ENCODE measurements around the gene HIVEP1. TPM values are rescaled to one million over a fixed set of nuclear protein-coding genes. Genes with fewer than 3 reads are reported as not detected.

HIVEP1 gene
- total and polyA plus RNA-seq, 5 donors from 2014 or later: 3.9 to 96.4 (median 7.2) TPM

- Mint-ChIP-seq H3K27me3 (no peaks in the 10 kb centered on the region), H3K9me3 (peaks cover 0 to 20% (median 6%) of the 10 kb centered on the region in 7 donors), H3K4me3 (no peak overlapping the region), H3K4me1 (peaks cover 59 to 70% (median 65%) of the 10 kb centered on the region in 4 donors), H3K27ac (no peak overlapping the region), H3K36me3 (peaks cover 49% of the 10 kb centered on the region)
- Histone ChIP-seq H3K4me3 (ENCODE audit: low read depth, low read length) (no peak overlapping the region), H3K27me3 (ENCODE audit: control insufficient read depth, insufficient read depth, low read length) (no peaks in the 10 kb centered on the region), H3K36me3 (ENCODE audit: control insufficient read depth, insufficient read depth, low read length) (peaks cover 9% of the 10 kb centered on the region), H3K27ac (ENCODE audit: insufficient read depth, low read length, poor library complexity, severe bottlenecking) (no peak overlapping the region), H3K9me3 (ENCODE audit: control insufficient read depth in 2 of 2, low read length in 2 of 2) (peaks cover 15 to 17% of the 10 kb centered on the region in 2 experiments), H3K4me1 (ENCODE audit: control insufficient read depth, insufficient read depth, low read length, poor library complexity, severe bottlenecking) (peaks cover 17% of the 10 kb centered on the region)
- DNase-seq (no peak), ATAC-seq (ENCODE audit: low read depth in 2 of 2) (no peak)
These were observed 18.0 kb downstream of the HIVEP1 start for GRCh38 chr6:12029979-12030737.

GRCh38 chr6:12030993-12031550, 19.0 kb downstream of the HIVEP1 start:
- H3K4me3 ChIP-seq (ENCODE audit: low read depth, low read length): no peak overlapping the region
- H3K4me1 ChIP-seq (ENCODE audit: control insufficient read depth, insufficient read depth, low read length, poor library complexity, severe bottlenecking): peaks cover 12% of the 10 kb centered on the region
- Mint-ChIP-seq H3K36me3 (peaks cover 48% of the 10 kb centered on the region), H3K4me3 (peak overlapping the region in 1 of 4 donors; percentile 24), H3K27me3 (no peaks in the 10 kb centered on the region), H3K27ac (peak overlapping the region in 1 of 3 donors; percentile 33), H3K9me3 (peaks cover 0 to 20% (median 6%) of the 10 kb centered on the region in 7 donors), H3K4me1 (peaks cover 53 to 67% (median 66%) of the 10 kb centered on the region in 4 donors)
- H3K9me3 ChIP-seq (ENCODE audit: control insufficient read depth in 2 of 2, low read length in 2 of 2): peaks cover 15 to 17% of the 10 kb centered on the region in 2 experiments
- H3K27me3 ChIP-seq (ENCODE audit: control insufficient read depth, insufficient read depth, low read length): no peaks in the 10 kb centered on the region
- DNase-seq (no peak), ATAC-seq (ENCODE audit: low read depth in 2 of 2) (no peak)
- H3K36me3 ChIP-seq (ENCODE audit: control insufficient read depth, insufficient read depth, low read length): peaks cover 9% of the 10 kb centered on the region
- no peak overlapping the region for H3K27ac ChIP-seq (ENCODE audit: insufficient read depth, low read length, poor library complexity, severe bottlenecking)

GRCh38 chr6:12032783-12033573, 20.9 kb downstream of the HIVEP1 start:
- no peak for ATAC-seq (ENCODE audit: low read depth in 2 of 2)

GRCh38 chr6:12033770-12034169, 21.7 kb downstream of the HIVEP1 start:
- H3K4me1 Mint-ChIP-seq: peaks cover 37 to 71% (median 68%) of the 10 kb centered on the region in 4 donors
- H3K27ac Mint-ChIP-seq: peak overlapping the region in 1 of 3 donors; percentile 60
- Histone ChIP-seq H3K27me3 (ENCODE audit: control insufficient read depth, insufficient read depth, low read length) (no peaks in the 10 kb centered on the region), H3K9me3 (ENCODE audit: control insufficient read depth in 2 of 2, low read length in 2 of 2) (peaks cover 13 to 17% of the 10 kb centered on the region in 2 experiments), H3K36me3 (ENCODE audit: control insufficient read depth, insufficient read depth, low read length) (peaks cover 5% of the 10 kb centered on the region), H3K4me1 (ENCODE audit: control insufficient read depth, insufficient read depth, low read length, poor library complexity, severe bottlenecking) (peaks cover 21% of the 10 kb centered on the region), H3K4me3 (ENCODE audit: low read depth, low read length) (no peak overlapping the region), H3K27ac (ENCODE audit: insufficient read depth, low read length, poor library complexity, severe bottlenecking) (no peak overlapping the region)
- H3K36me3 Mint-ChIP-seq: peaks cover 29% of the 10 kb centered on the region
- ATAC-seq (ENCODE audit: low read depth in 2 of 2): no peak
- DNase-seq: no peak
- H3K4me3 Mint-ChIP-seq: peak overlapping the region in 1 of 4 donors; percentile 7
- no peaks in the 10 kb centered on the region for H3K27me3 Mint-ChIP-seq
- peaks cover 0 to 20% (median 4%) of the 10 kb centered on the region in 7 donors for H3K9me3 Mint-ChIP-seq

More at GRCh38 chr6:12032783-12033573, 20.9 kb downstream of the HIVEP1 start:
- DNase-seq: no peak
- Mint-ChIP-seq H3K4me1 (peaks cover 42 to 68% (median 67%) of the 10 kb centered on the region in 4 donors), H3K36me3 (peaks cover 37% of the 10 kb centered on the region), H3K4me3 (peak overlapping the region in 2 of 4 donors; percentile 20 to 32), H3K27ac (peak overlapping the region in 2 of 3 donors; percentile 34 to 69), H3K9me3 (peaks cover 0 to 20% (median 4%) of the 10 kb centered on the region in 7 donors), H3K27me3 (no peaks in the 10 kb centered on the region)
- Histone ChIP-seq H3K4me1 (ENCODE audit: control insufficient read depth, insufficient read depth, low read length, poor library complexity, severe bottlenecking) (peaks cover 21% of the 10 kb centered on the region), H3K4me3 (ENCODE audit: low read depth, low read length) (no peak overlapping the region), H3K27ac (ENCODE audit: insufficient read depth, low read length, poor library complexity, severe bottlenecking) (no peak overlapping the region), H3K27me3 (ENCODE audit: control insufficient read depth, insufficient read depth, low read length) (no peaks in the 10 kb centered on the region), H3K36me3 (ENCODE audit: control insufficient read depth, insufficient read depth, low read length) (peaks cover 6% of the 10 kb centered on the region), H3K9me3 (ENCODE audit: control insufficient read depth in 2 of 2, low read length in 2 of 2) (peaks cover 15 to 17% of the 10 kb centered on the region in 2 experiments)

GRCh38 chr6:12034349-12034748, 22.2 kb downstream of the HIVEP1 start:
- DNase-seq (no peak), ATAC-seq (ENCODE audit: low read depth in 2 of 2) (no peak)
- no peaks in the 10 kb centered on the region for H3K27me3 ChIP-seq (ENCODE audit: control insufficient read depth, insufficient read depth, low read length)
- H3K27ac Mint-ChIP-seq: peak overlapping the region in 1 of 3 donors; percentile 60
- peaks cover 2% of the 10 kb centered on the region for H3K36me3 ChIP-seq (ENCODE audit: control insufficient read depth, insufficient read depth, low read length)
- peak overlapping the region in 1 of 4 donors; percentile 44 for H3K4me3 Mint-ChIP-seq
- H3K4me1 Mint-ChIP-seq: peaks cover 37 to 76% (median 70%) of the 10 kb centered on the region in 4 donors
- H3K9me3 ChIP-seq (ENCODE audit: control insufficient read depth in 2 of 2, low read length in 2 of 2): peaks cover 13 to 14% of the 10 kb centered on the region in 2 experiments
- H3K27ac ChIP-seq (ENCODE audit: insufficient read depth, low read length, poor library complexity, severe bottlenecking): no peak overlapping the region
- H3K9me3 Mint-ChIP-seq: peaks cover 0 to 18% (median 4%) of the 10 kb centered on the region in 7 donors
- H3K36me3 Mint-ChIP-seq: peaks cover 23% of the 10 kb centered on the region
- peaks cover 21% of the 10 kb centered on the region for H3K4me1 ChIP-seq (ENCODE audit: control insufficient read depth, insufficient read depth, low read length, poor library complexity, severe bottlenecking)
- H3K4me3 ChIP-seq (ENCODE audit: low read depth, low read length): no peak overlapping the region
- H3K27me3 Mint-ChIP-seq: no peaks in the 10 kb centered on the region

- Mint-ChIP-seq H3K27me3 (no peaks in the 10 kb centered on the region), H3K27ac (peak overlapping the region in 1 of 3 donors; percentile 7), H3K9me3 (peaks cover 0 to 13% (median 4%) of the 10 kb centered on the region in 7 donors), H3K4me3 (no peak overlapping the region), H3K36me3 (peaks cover 21% of the 10 kb centered on the region), H3K4me1 (peaks cover 35 to 81% (median 73%) of the 10 kb centered on the region in 4 donors)
- Histone ChIP-seq H3K27ac (ENCODE audit: insufficient read depth, low read length, poor library complexity, severe bottlenecking) (no peak overlapping the region), H3K4me1 (ENCODE audit: control insufficient read depth, insufficient read depth, low read length, poor library complexity, severe bottlenecking) (peaks cover 25% of the 10 kb centered on the region), H3K27me3 (ENCODE audit: control insufficient read depth, insufficient read depth, low read length) (no peaks in the 10 kb centered on the region), H3K9me3 (ENCODE audit: control insufficient read depth in 2 of 2, low read length in 2 of 2) (peaks cover 10 to 11% of the 10 kb centered on the region in 2 experiments), H3K36me3 (ENCODE audit: control insufficient read depth, insufficient read depth, low read length) (peaks cover 2% of the 10 kb centered on the region), H3K4me3 (ENCODE audit: low read depth, low read length) (no peak overlapping the region)
- ATAC-seq (ENCODE audit: low read depth in 2 of 2) (no peak), DNase-seq (no peak)
These were observed 22.7 kb downstream of the HIVEP1 start for GRCh38 chr6:12034837-12035236.

- Mint-ChIP-seq H3K4me1 (peaks cover 22 to 81% (median 70%) of the 10 kb centered on the region in 4 donors), H3K36me3 (peaks cover 12% of the 10 kb centered on the region), H3K27me3 (no peaks in the 10 kb centered on the region), H3K9me3 (peaks cover 0 to 2% (median 0%) of the 10 kb centered on the region in 7 donors), H3K27ac (peak overlapping the region in 2 of 3 donors; percentile 18 to 51), H3K4me3 (peak overlapping the region in 2 of 4 donors; percentile 19 to 30)
- DNase-seq (no peak), ATAC-seq (ENCODE audit: low read depth in 2 of 2) (no peak)
- H3K27me3 ChIP-seq (ENCODE audit: control insufficient read depth, insufficient read depth, low read length): no peaks in the 10 kb centered on the region
- H3K9me3 ChIP-seq (ENCODE audit: control insufficient read depth in 2 of 2, low read length in 2 of 2): no peaks in the 10 kb centered on the region
- no peak overlapping the region for H3K4me3 ChIP-seq (ENCODE audit: low read depth, low read length)
- H3K36me3 ChIP-seq (ENCODE audit: control insufficient read depth, insufficient read depth, low read length): no peaks in the 10 kb centered on the region
- peaks cover 27% of the 10 kb centered on the region for H3K4me1 ChIP-seq (ENCODE audit: control insufficient read depth, insufficient read depth, low read length, poor library complexity, severe bottlenecking)
- no peak overlapping the region for H3K27ac ChIP-seq (ENCODE audit: insufficient read depth, low read length, poor library complexity, severe bottlenecking)
These were observed 24.7 kb downstream of the HIVEP1 start for GRCh38 chr6:12036766-12037165.

All from CD4-positive, CD25-positive, alpha-beta regulatory T cell (primary cell).